NCI-H526 treated with DMSO at 0.1 percent for 48 hours (cell line): ENCODE results near the gene IL1RAPL1.
"Not testable (repeated sequence)": the region's sequence is repeated elsewhere in the genome, so short reads cannot be mapped to it uniquely, and the experiment has no call there.

Source experiments
- DNase-seq: peaks from one replicate; lab custom pipeline; 2025; lab: John Stamatoyannopoulos, UW

Gene IL1RAPL1

GRCh38 chrX:29113221-29113620, 526.0 kb downstream of the IL1RAPL1 start:
- DNase-seq, result no peak

GRCh38 chrX:29122817-29123216, 535.6 kb downstream of the IL1RAPL1 start:
- DNase-seq, result not testable (repeated sequence)

- DNase-seq, result no peak
Measured at GRCh38 chrX:29130905-29131304, 543.7 kb downstream of the IL1RAPL1 start.

GRCh38 chrX:29136904-29137303, 549.7 kb downstream of the IL1RAPL1 start:
- no peak for DNase-seq

GRCh38 chrX:29138003-29138402, 550.8 kb downstream of the IL1RAPL1 start:
- no peak for DNase-seq

GRCh38 chrX:29143356-29143755, 556.1 kb downstream of the IL1RAPL1 start:
- DNase-seq, result no peak

- DNase-seq, result no peak
Measured at GRCh38 chrX:29143756-29144155, 556.5 kb downstream of the IL1RAPL1 start.

GRCh38 chrX:29145316-29145715, 558.1 kb downstream of the IL1RAPL1 start:
- no peak for DNase-seq

- DNase-seq, result no peak
Measured at GRCh38 chrX:29148511-29148910, 561.3 kb downstream of the IL1RAPL1 start.

- DNase-seq, result no peak
Measured at GRCh38 chrX:29155286-29155685, 568.0 kb downstream of the IL1RAPL1 start.

- DNase-seq, result no peak
Measured at GRCh38 chrX:29172880-29173279, 585.6 kb downstream of the IL1RAPL1 start.

- no peak for DNase-seq
Measured at GRCh38 chrX:29187264-29187663, 600.0 kb downstream of the IL1RAPL1 start.

- DNase-seq, result no peak
Measured at GRCh38 chrX:29196501-29196900, 609.3 kb downstream of the IL1RAPL1 start.

- no peak for DNase-seq
Measured at GRCh38 chrX:29215251-29215650, 628.0 kb downstream of the IL1RAPL1 start.

GRCh38 chrX:29225670-29226069, 638.4 kb downstream of the IL1RAPL1 start:
- no peak for DNase-seq

- DNase-seq, result no peak
Measured at GRCh38 chrX:29229802-29230201, 642.6 kb downstream of the IL1RAPL1 start.

- DNase-seq, result no peak
Measured at GRCh38 chrX:29231800-29232199, 644.6 kb downstream of the IL1RAPL1 start.

GRCh38 chrX:29233592-29234183, 646.4 kb downstream of the IL1RAPL1 start:
- no peak for DNase-seq

GRCh38 chrX:29237972-29238371, 650.7 kb downstream of the IL1RAPL1 start:
- no peak for DNase-seq

GRCh38 chrX:29241809-29242208, 654.6 kb downstream of the IL1RAPL1 start:
- no peak for DNase-seq

GRCh38 chrX:29242856-29243255, 655.6 kb downstream of the IL1RAPL1 start:
- DNase-seq, result no peak

GRCh38 chrX:29243942-29244341, 656.7 kb downstream of the IL1RAPL1 start:
- no peak for DNase-seq

- DNase-seq, result no peak
Measured at GRCh38 chrX:29254515-29254914, 667.3 kb downstream of the IL1RAPL1 start.

GRCh38 chrX:29257521-29257920, 670.3 kb downstream of the IL1RAPL1 start:
- DNase-seq, result no peak

- no peak for DNase-seq
Measured at GRCh38 chrX:29269390-29269789, 682.1 kb downstream of the IL1RAPL1 start.
